T-cell (primary cell): ENCODE measurements around the gene PTPRR. TPM values are rescaled to one million over a fixed set of nuclear protein-coding genes. Genes with fewer than 3 reads are reported as not detected.

ENCODE experiments used
- ATAC-seq, 4 experiments: fragments of 200-7000 bp in 3 of 4; fragments of 150-1000 bp in 1 of 4; cut with Tn5 transposase; replicated peaks in 1 of 4; 1 replicate in 3 of 4; 2 replicates in 1 of 4; pipeline ENCODE4 v1.10.0; 2021; ENCODE audit warnings: moderate library complexity in 3 of 4, mild to moderate bottlenecking in 2 of 4, moderate number of reproducible peaks in 1 of 4
- CTCF ChIA-PET, 2 donors: fragments of 300-600 bp; sonication (Branson Sonifier 250); formaldehyde crosslinking; loops; one replicate each; lab custom pipeline; 2022; ENCODE audit warnings: antibody characterized with exemption in 2 of 2; lab: Charles Lee
- POLR2A ChIA-PET, 2 donors: fragments of 300-600 bp; sonication (Branson Sonifier 250); formaldehyde crosslinking; loops; one replicate each; lab custom pipeline; 2022; ENCODE audit warnings: antibody characterized with exemption in 2 of 2; lab: Charles Lee
- DNase-seq, 35 experiments: peaks; one replicate each; pipeline versions ENCODE4 v3.0.0 to v3.0.0-alpha.2; 2013 to 2023
- H3K27ac ChIP-seq: one replicate; pipeline ENCODE4 v1.5.1; 2013; ENCODE audit warnings: low read length
- H3K27me3 ChIP-seq, 2 experiments: replicated peaks in 1 of 2; 1 replicate in 1 of 2; 2 replicates in 1 of 2; pipeline versions ENCODE4 v1.6.1 to v1.7.0; 2013; ENCODE audit warnings: low read length in 1 of 2, mixed read lengths in 1 of 2; ENCODE audit not compliant: control insufficient read depth in 2 of 2, insufficient read depth in 2 of 2; ENCODE audit errors: extremely low read depth in 1 of 2
- H3K36me3 ChIP-seq, 2 donors: 1 replicate in 1 of 2; 2 replicates in 1 of 2; pipeline versions ENCODE4 v1.6.1 to v1.7.0; 2013; ENCODE audit warnings: low read length in 1 of 2; ENCODE audit not compliant: control insufficient read depth in 2 of 2, insufficient read depth in 1 of 2; ENCODE audit errors: extremely low read depth in 1 of 2
- H3K4me1 ChIP-seq, 2 experiments: 1 replicate in 1 of 2; 2 replicates in 1 of 2; pipeline versions ENCODE4 v1.6.1 to v1.7.0; 2013; ENCODE audit warnings: low read length in 2 of 2, mixed read lengths in 1 of 2; ENCODE audit not compliant: insufficient read depth in 2 of 2, control insufficient read depth in 1 of 2; ENCODE audit errors: extremely low read depth in 1 of 2
- H3K4me3 ChIP-seq, 2 donors: 1 replicate in 1 of 2; 2 replicates in 1 of 2; pipeline versions ENCODE4 v1.5.1 to v1.7.0; 2013; ENCODE audit warnings: mild to moderate bottlenecking in 2 of 2, low read length in 1 of 2, moderate library complexity in 1 of 2; ENCODE audit not compliant: control insufficient read depth in 1 of 2; ENCODE audit errors: extremely low read depth in 1 of 2
- H3K9me3 ChIP-seq: 2 replicates; pipeline ENCODE4 v1.7.0; 2013
- H3K27ac Mint-ChIP-seq, 2 donors: one replicate each; pipeline ENCODE4 v1.8.0; 2020 to 2021; ENCODE audit warnings: mild to moderate bottlenecking in 2 of 2, mixed read lengths in 2 of 2
- H3K27me3 Mint-ChIP-seq, 2 donors: one replicate each; pipeline ENCODE4 v1.8.0; 2021 to 2022; ENCODE audit warnings: mixed read lengths in 2 of 2
- H3K36me3 Mint-ChIP-seq: one replicate; pipeline ENCODE4 v1.8.0; 2021; ENCODE audit warnings: mixed read lengths
- H3K4me1 Mint-ChIP-seq, 3 donors: one replicate each; pipeline ENCODE4 v1.8.0; 2020 to 2022; ENCODE audit warnings: mixed read lengths in 3 of 3, mild to moderate bottlenecking in 1 of 3
- H3K4me3 Mint-ChIP-seq, 3 donors: one replicate each; pipeline ENCODE4 v1.8.0; 2020 to 2022; ENCODE audit warnings: mild to moderate bottlenecking in 3 of 3, mixed read lengths in 3 of 3, moderate library complexity in 3 of 3
- H3K9me3 Mint-ChIP-seq, 3 donors: one replicate each; pipeline ENCODE4 v1.8.0; 2020 to 2022; ENCODE audit warnings: mixed read lengths in 3 of 3
- WGBS: methylation state at CpG from one replicate; pipeline ENCODE4 v1.1.5; 2013; ENCODE audit warnings: missing lambda C conversion rate; ENCODE audit not compliant: insufficient coverage; 5-methylcytosine and 5-hydroxymethylcytosine counted together
- total RNA-seq, 35 experiments: library from RNA in 6 of 35; stranded (reverse) in 6 of 35; fragments of 120-200 nt in 1 of 35; gene quantifications; one replicate each; pipeline versions ENCODE4 v1.2.1 to v1.2.4 and lab custom pipeline; 2013 to 2026

The PTPRR gene
- total RNA-seq, 5 donors from 2014 or later (not counting 1 experiment from before 2014, with no cell fraction given) = not detected

GRCh38 chr12:70758494-70758845 lies 162.1 kb downstream of the PTPRR start:
- DNase-seq (no peak), ATAC-seq (no peak)
- Mint-ChIP-seq H3K27ac (no peak overlapping the region), H3K36me3 (no peaks in the 10 kb centered on the region), H3K27me3 (peaks cover 0 to 5% of the 10 kb centered on the region in 2 donors), H3K4me1 (no peaks in the 10 kb centered on the region), H3K9me3 (no peaks in the 10 kb centered on the region), H3K4me3 (no peak overlapping the region)
- CTCF ChIA-PET = no interaction called here
- 71% methylated on average over 1 of the region's 5 CpGs for WGBS
- POLR2A ChIA-PET = no interaction called here
- Histone ChIP-seq H3K27ac (no peak overlapping the region), H3K4me1 (no peaks in the 10 kb centered on the region), H3K4me3 (no peak overlapping the region), H3K9me3 (no peaks in the 10 kb centered on the region), H3K36me3 (no peaks in the 10 kb centered on the region), H3K27me3 (peaks cover 0 to 2% of the 10 kb centered on the region in 2 experiments)

- no peak overlapping the region for H3K27ac ChIP-seq
- no peak for ATAC-seq
- Mint-ChIP-seq H3K27ac (no peak overlapping the region), H3K27me3 (peaks cover 2 to 7% of the 10 kb centered on the region in 2 donors), H3K36me3 (no peaks in the 10 kb centered on the region), H3K4me3 (no peak overlapping the region), H3K4me1 (no peaks in the 10 kb centered on the region), H3K9me3 (no peaks in the 10 kb centered on the region)
- H3K9me3 ChIP-seq = no peaks in the 10 kb centered on the region
- no peaks in the 10 kb centered on the region for H3K4me1 ChIP-seq
- no peaks in the 10 kb centered on the region for H3K36me3 ChIP-seq
- no peaks in the 10 kb centered on the region for H3K27me3 ChIP-seq
- WGBS = 36% methylated on average over 1 of the region's 1 CpG
- H3K4me3 ChIP-seq = no peak overlapping the region
- ChIA-PET CTCF (no interaction called here), POLR2A (no interaction called here)
- no peak for DNase-seq
These were observed 162.6 kb downstream of the PTPRR start for GRCh38 chr12:70757830-70758493.

- no peaks in the 10 kb centered on the region for H3K9me3 Mint-ChIP-seq
- H3K27ac ChIP-seq = no peak overlapping the region
- CTCF ChIA-PET = interaction anchor here in 1 of 2 donors (0.7 kb wide), 1 partner anchor 23 kb away, joined by 6 read pairs; no protein-coding TSS in a partner anchor
- H3K4me1 Mint-ChIP-seq = no peaks in the 10 kb centered on the region
- H3K9me3 ChIP-seq = no peaks in the 10 kb centered on the region
- H3K4me3 Mint-ChIP-seq = no peak overlapping the region
- ATAC-seq (no peak), DNase-seq (no peak)
- no peaks in the 10 kb centered on the region for H3K36me3 Mint-ChIP-seq
- no peak overlapping the region for H3K27ac Mint-ChIP-seq
- H3K4me1 ChIP-seq = no peaks in the 10 kb centered on the region
- H3K27me3 ChIP-seq = no peaks in the 10 kb centered on the region
- POLR2A ChIA-PET = no interaction called here
- WGBS = no CpG with 5 or more reads among the region's 2 CpGs
- H3K27me3 Mint-ChIP-seq = peaks cover 7 to 12% of the 10 kb centered on the region in 2 donors
- no peaks in the 10 kb centered on the region for H3K36me3 ChIP-seq
- no peak overlapping the region for H3K4me3 ChIP-seq
These were observed 163.7 kb downstream of the PTPRR start for GRCh38 chr12:70756791-70757190.

GRCh38 chr12:70756118-70756517 lies 164.4 kb downstream of the PTPRR start:
- DNase-seq (no peak), ATAC-seq (no peak)
- Mint-ChIP-seq H3K9me3 (no peaks in the 10 kb centered on the region), H3K36me3 (no peaks in the 10 kb centered on the region), H3K27ac (no peak overlapping the region), H3K4me1 (no peaks in the 10 kb centered on the region), H3K27me3 (peaks cover 11 to 17% of the 10 kb centered on the region in 2 donors), H3K4me3 (no peak overlapping the region)
- no CpG with 5 or more reads among the region's 2 CpGs for WGBS
- ChIA-PET POLR2A (interaction anchor here in 1 of 2 donors (0.7 kb wide), 1 partner anchor 1742 kb away, joined by 3 read pairs; no protein-coding TSS in a partner anchor), CTCF (interaction anchor here in 1 of 2 donors (0.7 kb wide), 1 partner anchor 23 kb away, joined by 6 read pairs; no protein-coding TSS in a partner anchor)
- no peaks in the 10 kb centered on the region for H3K4me1 ChIP-seq
- H3K9me3 ChIP-seq = no peaks in the 10 kb centered on the region
- no peaks in the 10 kb centered on the region for H3K36me3 ChIP-seq
- H3K27ac ChIP-seq = no peak overlapping the region
- H3K4me3 ChIP-seq = no peak overlapping the region
- no peaks in the 10 kb centered on the region for H3K27me3 ChIP-seq

- POLR2A ChIA-PET = no interaction called here
- H3K4me1 Mint-ChIP-seq = no peaks in the 10 kb centered on the region
These were observed 166.2 kb downstream of the PTPRR start for GRCh38 chr12:70754330-70754741.

GRCh38 chr12:70752327-70752726 lies 168.2 kb downstream of the PTPRR start:
- no peaks in the 10 kb centered on the region for H3K27me3 ChIP-seq
- DNase-seq = no peak
- H3K36me3 ChIP-seq = no peaks in the 10 kb centered on the region
- H3K4me1 Mint-ChIP-seq = no peaks in the 10 kb centered on the region
- H3K36me3 Mint-ChIP-seq = no peaks in the 10 kb centered on the region
- H3K4me1 ChIP-seq = no peaks in the 10 kb centered on the region
- no peak overlapping the region for H3K4me3 Mint-ChIP-seq
- H3K4me3 ChIP-seq = no peak overlapping the region
- H3K27ac ChIP-seq = no peak overlapping the region
- H3K27ac Mint-ChIP-seq = no peak overlapping the region
- CTCF ChIA-PET = interaction anchor here in 1 of 2 donors (0.5 kb wide), 1 partner anchor 1483 kb away, joined by 3 read pairs; no protein-coding TSS in a partner anchor
- 100% methylated on average over 1 of the region's 3 CpGs for WGBS
- H3K9me3 ChIP-seq = no peaks in the 10 kb centered on the region
- H3K9me3 Mint-ChIP-seq = no peaks in the 10 kb centered on the region
- no peak for ATAC-seq
- peaks cover 15 to 22% of the 10 kb centered on the region in 2 donors for H3K27me3 Mint-ChIP-seq
- POLR2A ChIA-PET = no interaction called here

More at GRCh38 chr12:70754330-70754741, 166.2 kb downstream of the PTPRR start:
- DNase-seq (no peak), ATAC-seq (no peak)
- Histone ChIP-seq H3K4me1 (no peaks in the 10 kb centered on the region), H3K4me3 (no peak overlapping the region), H3K36me3 (no peaks in the 10 kb centered on the region), H3K27me3 (no peaks in the 10 kb centered on the region), H3K9me3 (no peaks in the 10 kb centered on the region), H3K27ac (no peak overlapping the region)
- no peak overlapping the region for H3K4me3 Mint-ChIP-seq
- no peaks in the 10 kb centered on the region for H3K36me3 Mint-ChIP-seq
- H3K27ac Mint-ChIP-seq = no peak overlapping the region
- no peaks in the 10 kb centered on the region for H3K9me3 Mint-ChIP-seq
- WGBS = 70% methylated on average over 4 of the region's 6 CpGs
- H3K27me3 Mint-ChIP-seq = peaks cover 15 to 20% of the 10 kb centered on the region in 2 donors
- CTCF ChIA-PET = no interaction called here
